Chondrocyte (in vitro differentiated cells): ENCODE measurements around the gene SLC6A7. TPM values are rescaled to one million over a fixed set of nuclear protein-coding genes. Genes with fewer than 3 reads are reported as not detected.

ENCODE experiments used
- DNase-seq: peaks from one replicate; pipeline ENCODE4 v3.0.0; 2021; ENCODE audit warnings: mixed read lengths, low spot score
- H3K27ac Mint-ChIP-seq: one replicate; pipeline ENCODE4 v1.8.0; 2021; ENCODE audit warnings: mild to moderate bottlenecking, moderate library complexity, mixed read lengths; ENCODE audit not compliant: unreplicated experiment
- H3K27me3 Mint-ChIP-seq: 2 replicates; pipeline ENCODE4 v1.8.0; 2021; ENCODE audit warnings: low read depth, mixed read lengths
- H3K36me3 Mint-ChIP-seq: 2 replicates; pipeline ENCODE4 v1.8.0; 2021; ENCODE audit warnings: low read depth, mixed read lengths
- H3K4me1 Mint-ChIP-seq: 2 replicates; pipeline ENCODE4 v1.8.0; 2021; ENCODE audit warnings: low read depth, mild to moderate bottlenecking, mixed read lengths
- H3K4me3 Mint-ChIP-seq: one replicate; pipeline ENCODE4 v1.8.0; 2021; ENCODE audit warnings: mild to moderate bottlenecking, moderate library complexity, mixed read lengths; ENCODE audit not compliant: unreplicated experiment
- H3K9me3 Mint-ChIP-seq: 2 replicates; pipeline ENCODE4 v1.8.0; 2021; ENCODE audit warnings: low read depth, mixed read lengths
- total RNA-seq: library from RNA; stranded (reverse); gene quantifications from 3 replicates; pipeline ENCODE4 v1.2.1, GENCODE V29; 2021
- TF ChIP-seq, protein P1 (sequence below): fragments of 200-600 bp; sonication (generic); IDR thresholded peaks from 2 replicates; pipeline ENCODE4 v1.5.0; 2021; ENCODE audit warnings: antibody characterized with exemption, mild to moderate bottlenecking, moderate library complexity

The SLC6A7 gene
- total RNA-seq, 1 donor from 2014 or later: not detected

DNA sequence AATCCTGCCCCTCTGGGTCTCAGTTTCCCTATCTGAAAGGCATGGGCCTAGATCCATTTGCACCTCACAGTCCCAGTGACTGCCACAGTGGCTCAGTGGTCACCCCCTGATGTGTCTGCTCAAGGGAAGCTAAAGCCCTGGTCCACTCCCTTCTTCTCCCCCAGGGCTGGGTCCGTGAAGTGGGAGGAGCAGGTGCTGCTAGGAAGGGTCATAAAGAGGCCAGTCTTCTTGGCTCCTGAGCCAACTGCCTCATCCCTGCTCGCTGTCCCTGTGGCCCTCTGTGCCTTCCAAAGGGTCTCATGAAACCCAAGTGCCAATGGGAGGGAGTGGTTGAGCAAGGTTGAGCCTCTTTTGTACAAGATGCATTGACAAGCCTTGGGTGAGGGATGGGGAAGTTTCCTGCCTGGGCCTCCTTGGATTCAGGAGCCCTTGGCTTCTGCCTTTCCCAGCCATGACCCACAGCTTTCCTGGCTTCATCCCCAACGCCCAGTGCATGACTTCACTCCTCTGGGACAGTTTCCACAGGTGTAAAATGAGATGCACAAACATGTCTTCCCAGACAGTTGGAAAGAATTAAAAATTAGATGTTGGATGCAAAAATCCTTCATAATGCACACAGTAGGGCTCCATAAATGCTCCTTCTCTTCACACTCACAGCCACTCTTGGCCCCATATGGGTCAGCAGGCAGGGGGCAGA, 1.6 kb upstream of the SLC6A7 start:
- Mint-ChIP-seq H3K27me3 (peaks cover 38% of the 10 kb centered on the region), H3K27ac (no peak overlapping the region), H3K4me1 (no peaks in the 10 kb centered on the region), H3K9me3 (no peaks in the 10 kb centered on the region), H3K36me3 (no peaks in the 10 kb centered on the region), H3K4me3 (no peak overlapping the region)
- DNase-seq: no peak
- TF ChIP-seq, protein P1, sequence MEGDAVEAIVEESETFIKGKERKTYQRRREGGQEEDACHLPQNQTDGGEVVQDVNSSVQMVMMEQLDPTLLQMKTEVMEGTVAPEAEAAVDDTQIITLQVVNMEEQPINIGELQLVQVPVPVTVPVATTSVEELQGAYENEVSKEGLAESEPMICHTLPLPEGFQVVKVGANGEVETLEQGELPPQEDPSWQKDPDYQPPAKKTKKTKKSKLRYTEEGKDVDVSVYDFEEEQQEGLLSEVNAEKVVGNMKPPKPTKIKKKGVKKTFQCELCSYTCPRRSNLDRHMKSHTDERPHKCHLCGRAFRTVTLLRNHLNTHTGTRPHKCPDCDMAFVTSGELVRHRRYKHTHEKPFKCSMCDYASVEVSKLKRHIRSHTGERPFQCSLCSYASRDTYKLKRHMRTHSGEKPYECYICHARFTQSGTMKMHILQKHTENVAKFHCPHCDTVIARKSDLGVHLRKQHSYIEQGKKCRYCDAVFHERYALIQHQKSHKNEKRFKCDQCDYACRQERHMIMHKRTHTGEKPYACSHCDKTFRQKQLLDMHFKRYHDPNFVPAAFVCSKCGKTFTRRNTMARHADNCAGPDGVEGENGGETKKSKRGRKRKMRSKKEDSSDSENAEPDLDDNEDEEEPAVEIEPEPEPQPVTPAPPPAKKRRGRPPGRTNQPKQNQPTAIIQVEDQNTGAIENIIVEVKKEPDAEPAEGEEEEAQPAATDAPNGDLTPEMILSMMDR: no peak

DNA sequence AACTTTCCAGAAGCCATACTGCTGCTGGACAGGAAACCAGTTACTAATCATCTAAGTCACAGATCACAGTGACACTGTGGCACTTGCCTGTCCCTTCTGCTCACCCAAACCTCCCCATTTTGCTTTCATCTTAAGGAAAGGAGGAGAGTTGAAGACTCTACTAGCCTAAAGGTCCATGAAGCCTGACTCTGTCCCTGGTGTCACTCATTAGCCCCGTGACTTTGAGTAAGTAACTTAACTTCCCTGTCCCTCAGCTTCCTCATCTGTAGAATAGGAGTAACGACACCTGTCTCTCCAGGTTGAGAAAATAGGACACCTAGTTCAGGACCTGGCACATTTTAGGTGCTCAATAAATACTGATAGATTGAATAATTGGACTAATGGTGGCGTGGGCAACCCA, 536 bp upstream of the SLC6A7 start:
- no peak for DNase-seq
- H3K9me3 Mint-ChIP-seq: no peaks in the 10 kb centered on the region
- no peak overlapping the region for H3K4me3 Mint-ChIP-seq
- H3K27me3 Mint-ChIP-seq: peaks cover 40% of the 10 kb centered on the region
- no peak overlapping the region for H3K27ac Mint-ChIP-seq
- H3K4me1 Mint-ChIP-seq: no peaks in the 10 kb centered on the region
- no peaks in the 10 kb centered on the region for H3K36me3 Mint-ChIP-seq
- TF ChIP-seq, protein P1: no peak

DNA sequence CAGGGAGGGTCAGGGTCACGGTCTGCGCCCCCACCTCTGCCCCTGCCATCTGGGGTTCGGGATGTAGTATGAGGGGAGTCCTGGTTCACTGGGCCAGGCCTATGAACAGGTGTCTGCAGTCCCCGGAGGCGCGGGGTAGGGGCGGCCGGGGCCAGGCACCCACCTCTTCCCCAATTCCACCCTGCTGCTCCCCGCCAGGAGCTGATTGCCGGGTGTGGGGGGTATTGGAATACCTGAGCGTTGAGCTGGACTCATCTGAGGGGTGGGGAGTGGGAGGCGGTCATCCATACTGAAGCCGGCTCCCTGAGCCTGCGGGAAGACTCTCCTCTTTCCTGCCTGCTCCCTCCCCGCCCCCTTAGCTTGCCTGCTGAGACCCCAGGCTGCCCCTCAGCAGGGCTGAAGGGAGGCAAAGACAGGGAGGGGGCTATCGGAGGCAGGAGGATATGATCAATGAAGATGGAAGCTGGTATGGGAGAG, 679 bp downstream of the SLC6A7 start:
- TF ChIP-seq, protein P1: no peak
- DNase-seq: no peak
- Mint-ChIP-seq H3K27me3 (peaks cover 40% of the 10 kb centered on the region), H3K36me3 (no peaks in the 10 kb centered on the region), H3K9me3 (no peaks in the 10 kb centered on the region), H3K27ac (no peak overlapping the region), H3K4me3 (no peak overlapping the region), H3K4me1 (no peaks in the 10 kb centered on the region)

DNA sequence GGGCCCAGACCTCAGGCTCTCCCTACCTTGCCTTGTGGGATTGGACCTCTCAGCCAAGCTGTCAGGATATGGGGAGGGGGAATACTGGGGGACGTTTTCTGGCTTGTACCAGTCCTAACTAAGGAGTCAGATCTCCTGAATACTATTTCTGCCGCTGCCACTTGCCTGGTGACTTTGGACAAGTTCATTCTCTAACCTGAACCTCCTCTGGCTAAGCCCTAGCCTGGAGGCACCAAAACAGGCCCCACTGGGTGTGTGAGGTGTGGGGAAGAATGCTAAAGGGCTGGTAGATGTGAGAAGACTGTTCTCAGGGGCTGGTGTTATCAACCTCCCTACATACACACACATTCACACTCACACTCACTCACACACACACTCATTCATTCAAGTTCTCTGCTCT, 1.1 kb downstream of the SLC6A7 start:
- no peaks in the 10 kb centered on the region for H3K9me3 Mint-ChIP-seq
- H3K27ac Mint-ChIP-seq: no peak overlapping the region
- TF ChIP-seq, protein P1: no peak
- peaks cover 40% of the 10 kb centered on the region for H3K27me3 Mint-ChIP-seq
- no peak for DNase-seq
- H3K4me3 Mint-ChIP-seq: no peak overlapping the region
- no peaks in the 10 kb centered on the region for H3K36me3 Mint-ChIP-seq
- no peaks in the 10 kb centered on the region for H3K4me1 Mint-ChIP-seq

DNA sequence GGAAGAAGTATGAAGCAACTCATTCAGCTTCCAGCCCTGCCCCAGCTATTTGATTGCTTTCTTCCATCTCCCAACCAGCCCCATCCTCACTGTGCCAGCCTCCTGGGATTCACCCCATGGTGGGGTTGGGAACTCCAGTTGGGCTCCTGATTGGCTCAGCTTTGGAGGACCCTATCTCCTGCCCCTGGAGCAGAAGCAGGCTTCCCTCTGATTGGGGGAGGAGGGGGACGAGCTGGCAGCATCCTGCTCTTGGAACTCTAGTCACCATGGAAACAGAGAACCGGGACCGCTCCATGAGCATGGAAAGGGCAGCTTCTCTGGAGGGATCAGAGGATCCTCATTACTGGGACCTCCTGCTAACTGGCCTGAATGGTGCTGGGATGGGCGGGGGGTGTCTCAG, 2.6 kb downstream of the SLC6A7 start:
- H3K27me3 Mint-ChIP-seq: peaks cover 30% of the 10 kb centered on the region
- no peaks in the 10 kb centered on the region for H3K9me3 Mint-ChIP-seq
- no peaks in the 10 kb centered on the region for H3K36me3 Mint-ChIP-seq
- no peaks in the 10 kb centered on the region for H3K4me1 Mint-ChIP-seq
- DNase-seq: no peak
- H3K4me3 Mint-ChIP-seq: no peak overlapping the region
- H3K27ac Mint-ChIP-seq: no peak overlapping the region
- TF ChIP-seq, protein P1: no peak
